ENCODE measurements around the gene NDST1.

DNA sequence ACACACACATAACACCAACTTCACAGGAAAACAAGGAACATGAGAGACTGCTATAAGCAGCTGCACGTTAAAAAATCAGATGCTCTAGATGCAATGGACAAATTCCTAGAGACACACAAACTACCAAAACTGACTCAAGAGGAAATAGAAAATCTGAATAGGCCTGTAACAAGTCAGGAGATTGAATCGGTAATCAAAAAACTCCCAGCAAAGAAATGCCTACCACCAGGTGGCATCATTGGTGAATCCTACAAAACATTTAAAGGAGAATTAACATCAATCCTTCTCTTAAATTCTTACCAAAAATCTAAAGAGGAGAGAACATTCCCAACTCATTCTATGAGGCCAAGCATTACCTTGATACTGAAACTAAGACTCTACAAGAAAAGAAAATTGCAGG is 54.9 kb downstream of the NDST1 start:
- TF ChIP-seq, protein P1, sequence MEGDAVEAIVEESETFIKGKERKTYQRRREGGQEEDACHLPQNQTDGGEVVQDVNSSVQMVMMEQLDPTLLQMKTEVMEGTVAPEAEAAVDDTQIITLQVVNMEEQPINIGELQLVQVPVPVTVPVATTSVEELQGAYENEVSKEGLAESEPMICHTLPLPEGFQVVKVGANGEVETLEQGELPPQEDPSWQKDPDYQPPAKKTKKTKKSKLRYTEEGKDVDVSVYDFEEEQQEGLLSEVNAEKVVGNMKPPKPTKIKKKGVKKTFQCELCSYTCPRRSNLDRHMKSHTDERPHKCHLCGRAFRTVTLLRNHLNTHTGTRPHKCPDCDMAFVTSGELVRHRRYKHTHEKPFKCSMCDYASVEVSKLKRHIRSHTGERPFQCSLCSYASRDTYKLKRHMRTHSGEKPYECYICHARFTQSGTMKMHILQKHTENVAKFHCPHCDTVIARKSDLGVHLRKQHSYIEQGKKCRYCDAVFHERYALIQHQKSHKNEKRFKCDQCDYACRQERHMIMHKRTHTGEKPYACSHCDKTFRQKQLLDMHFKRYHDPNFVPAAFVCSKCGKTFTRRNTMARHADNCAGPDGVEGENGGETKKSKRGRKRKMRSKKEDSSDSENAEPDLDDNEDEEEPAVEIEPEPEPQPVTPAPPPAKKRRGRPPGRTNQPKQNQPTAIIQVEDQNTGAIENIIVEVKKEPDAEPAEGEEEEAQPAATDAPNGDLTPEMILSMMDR (IDR thresholded peaks at IDR 0.05), result peak; percentile 66
- no peak for TF ChIP-seq FOSL2 (IDR thresholded peaks at IDR 0.05; ENCODE audit: borderline replicate concordance, low read depth)
- peak; percentile 68 for TF ChIP-seq RAD21 (IDR thresholded peaks at IDR 0.05; ENCODE audit: low read length)
- TF ChIP-seq EP300 (IDR thresholded peaks at IDR 0.05; ENCODE audit: borderline replicate concordance in 1 of 2, low read depth in 1 of 2, low read length in 1 of 2), result no peak
- TF ChIP-seq NRF1 (IDR thresholded peaks at IDR 0.05; ENCODE audit: low read depth, low read length), result no peak
- TF ChIP-seq, protein P2, sequence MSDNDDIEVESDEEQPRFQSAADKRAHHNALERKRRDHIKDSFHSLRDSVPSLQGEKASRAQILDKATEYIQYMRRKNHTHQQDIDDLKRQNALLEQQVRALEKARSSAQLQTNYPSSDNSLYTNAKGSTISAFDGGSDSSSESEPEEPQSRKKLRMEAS (IDR thresholded peaks at IDR 0.05; ENCODE audit: low read depth), result no peak
- TF ChIP-seq SIN3A (IDR thresholded peaks at IDR 0.05; ENCODE audit: borderline replicate concordance, low read depth, low read length), result no peak
- TF ChIP-seq TAF1 (IDR thresholded peaks at IDR 0.05; ENCODE audit: borderline replicate concordance, low read depth, low read length), result no peak
- no peak for TF ChIP-seq POLR2AphosphoS5 (IDR thresholded peaks at IDR 0.05; ENCODE audit: low read depth, low read length)
